K562 (cell line): Measurements from ENCODE around the gene SETDB2. TPM values are rescaled to one million over a fixed set of nuclear protein-coding genes. Genes with fewer than 3 reads are reported as not detected.
A peak's percentile ranks its signal among the peaks of the same experiment; 100 is the strongest.

ENCODE experiments used
- CBFA2T3 ChIP-seq: fragments of 450-650 bp; IDR thresholded peaks from 2 replicates; pipeline ENCODE4 v1.6.1; 2017
- CHD7 ChIP-seq: fragments of 200-600 bp; sonication (generic); IDR thresholded peaks from one replicate; pipeline ENCODE4 v1.6.1; 2012; ENCODE audit warnings: mild to moderate bottlenecking, low read depth, low read length, inconsistent platforms
- EGR1 ChIP-seq: fragments of 450-650 bp; conservative IDR thresholded peaks from 2 replicates; pipeline ENCODE4 v1.6.1; 2017; ENCODE audit warnings: mild to moderate bottlenecking
- ELK3 ChIP-seq: fragments of 450-650 bp; formaldehyde crosslinking; IDR thresholded peaks from 2 replicates; pipeline ENCODE4 v1.4.0; 2020; ENCODE audit warnings: mild to moderate bottlenecking
- FOXK2 ChIP-seq, 2 experiments: fragments of 450-650 bp; IDR thresholded peaks in 1 of 2; conservative IDR thresholded peaks in 1 of 2; 2 replicates each; pipeline ENCODE4 v1.6.1; 2016; ENCODE audit warnings: low read depth in 2 of 2, mild to moderate bottlenecking in 1 of 2
- MECOM ChIP-seq: fragments of 250-450 bp; sonication (Bioruptor Pico); IDR thresholded peaks from 2 replicates; pipeline ENCODE4 v1.8.0; 2022; ENCODE audit warnings: inconsistent platforms
- MEF2D ChIP-seq: conservative IDR thresholded peaks from 2 replicates; pipeline ENCODE4 v1.6.1; 2016; ENCODE audit warnings: low read depth, missing genetic modification characterization, missing compliant biosample characterization
- NR0B1 ChIP-seq: fragments of 450-650 bp; IDR thresholded peaks from one replicate; pipeline ENCODE4 v1.6.1; 2018; ENCODE audit warnings: mild to moderate bottlenecking, moderate library complexity; ENCODE audit not compliant: partially characterized antibody
- NR2F6 ChIP-seq: fragments of 450-650 bp; formaldehyde crosslinking; IDR thresholded peaks from 2 replicates; pipeline ENCODE4 v1.4.0; 2020; ENCODE audit warnings: mild to moderate bottlenecking
- SIN3A ChIP-seq, 2 experiments: fragments of 150-350 bp in 1 of 2; IDR thresholded peaks; 2 replicates each; pipeline ENCODE4 v1.6.1; 2011 to 2016; ENCODE audit warnings: borderline replicate concordance in 2 of 2, low read depth in 2 of 2, low read length in 2 of 2, mild to moderate bottlenecking in 2 of 2, moderate library complexity in 2 of 2; ENCODE audit not compliant: control insufficient read depth in 1 of 2
- ZNF280A ChIP-seq: fragments of 450-650 bp; IDR thresholded peaks from 2 replicates; pipeline ENCODE4 v1.6.1; 2018; ENCODE audit warnings: mild to moderate bottlenecking, low read depth; ENCODE audit not compliant: partially characterized antibody
- ZNF311 ChIP-seq: fragments of 250-450 bp; sonication (Bioruptor Pico); IDR thresholded peaks from 2 replicates; pipeline ENCODE4 v1.4.0; 2020; ENCODE audit warnings: mild to moderate bottlenecking, moderate library complexity
- ZNF583 ChIP-seq: fragments of 250-450 bp; sonication (Bioruptor Pico); IDR thresholded peaks from 2 replicates; pipeline ENCODE4 v1.4.0; 2020
- ZNF707 ChIP-seq: fragments of 250-450 bp; sonication (Bioruptor Pico); conservative IDR thresholded peaks from 2 replicates; pipeline ENCODE4 v1.8.0; 2022; ENCODE audit warnings: inconsistent platforms, mild to moderate bottlenecking, moderate library complexity
- polyA plus RNA-seq, 8 experiments: library from polyadenylated mRNA; depleted of rRNA in 4 of 8; stranded (reverse) in 5 of 8; unstranded in 3 of 8; fragments of >200 nt; fragmentation: Nextera tagmentation in 2 of 8; fragmentation: Illumina TruSeq in 1 of 8; extraction: Ambion mirVana in 2 of 8; extraction: Trizol in 1 of 8; gene quantifications; 2 replicates each; pipeline versions ENCODE4 v1.2.1 to v1.2.3, GENCODE V29; 2011 to 2014; ENCODE audit warnings: inconsistent platforms in 1 of 8, missing spikeins in 1 of 8
- total RNA-seq, 7 experiments: library from RNA; depleted of rRNA in 6 of 7; stranded (reverse); fragments of >200 nt in 6 of 7; fragmentation: Illumina TruSeq in 2 of 7; extraction: Trizol in 2 of 7; gene quantifications; 2 replicates each; pipeline versions ENCODE4 v1.2.1 to v1.2.3, GENCODE V29; 2011 to 2021; ENCODE audit warnings: low replicate concordance in 1 of 7

Gene SETDB2
- total and polyA plus RNA-seq, 9 of the 15 experiments (the other 6 are each of a cell fraction or from before 2014, with no cell fraction given): 1.0 to 9.0 (median 6.1) TPM

- TF ChIP-seq CHD7: no peak
- no peak for TF ChIP-seq NR0B1
- TF ChIP-seq ZNF280A: no peak
- no peak for TF ChIP-seq ZNF707 (CRISPR knock-in tag)
- TF ChIP-seq FOXK2 (conservative IDR thresholded peaks at IDR 0.05 in 1 of 2, IDR thresholded peaks at IDR 0.05 in 1 of 2; ENCODE audit: low read depth in 2 of 2): no peak
- TF ChIP-seq ELK3 (CRISPR knock-in tag): no peak
- no peak for TF ChIP-seq ZNF583 (CRISPR knock-in tag)
- TF ChIP-seq MEF2D (tag): no peak
- no peak for TF ChIP-seq SIN3A (IDR thresholded peaks at IDR 0.05; ENCODE audit: borderline replicate concordance in 2 of 2, control insufficient read depth in 1 of 2, low read depth in 2 of 2, low read length in 2 of 2)
- TF ChIP-seq ZNF311 (CRISPR knock-in tag): no peak
- no peak for TF ChIP-seq MECOM (CRISPR knock-in tag)
- no peak for TF ChIP-seq NR2F6
- 0 out of 2 replicates have a peak, but pooled peaks have one; percentile 9 for TF ChIP-seq EGR1
- peak; percentile 61 for TF ChIP-seq CBFA2T3
Measured at GRCh38 chr13:49540552-49540951, 96.5 kb downstream of the SETDB2 start (continued).
